Measurements from ENCODE around the gene GPC6.

- TF ChIP-seq EZH2phosphoT487 (IDR thresholded peaks at IDR 0.05; ENCODE audit: insufficient read depth, low read depth) (no peak), EZH2 (IDR thresholded peaks at IDR 0.05; ENCODE audit: insufficient read depth, poor library complexity, severe bottlenecking) (no peak)
Measured at GRCh38 chr13:93946994-93947393, 720.4 kb downstream of the GPC6 start.

All from GM23248 (cell line).